Fibroblast of mammary gland (primary cell): ENCODE data around the gene EFHC2.

ENCODE experiments used
- DNase-seq: peaks from one replicate; pipeline ENCODE4 v3.0.0-alpha.2; 2010; ENCODE audit warnings: low read depth
- H3K4me3 ChIP-seq: 2 replicates; pipeline ENCODE4 v1.5.1; 2011; ENCODE audit warnings: low read depth, mild to moderate bottlenecking, low read length, moderate library complexity; ENCODE audit not compliant: control insufficient read depth
- CTCF ChIP-seq: conservative IDR thresholded peaks from 2 replicates; pipeline ENCODE4 v1.5.1; 2011; ENCODE audit warnings: low read depth, low read length, inconsistent platforms; ENCODE audit not compliant: control insufficient read depth, insufficient read depth

EFHC2 gene

GRCh38 chrX:44314808-44315207, 28.7 kb downstream of the EFHC2 start:
- TF ChIP-seq CTCF = no peak
- no peak overlapping the region for H3K4me3 ChIP-seq
- no peak for DNase-seq

- peak; percentile 44 for DNase-seq
- no peak for TF ChIP-seq CTCF
- no peak overlapping the region for H3K4me3 ChIP-seq
Measured at GRCh38 chrX:44314259-44314734, 29.2 kb downstream of the EFHC2 start.

- TF ChIP-seq CTCF = no peak
- no peak for DNase-seq
- H3K4me3 ChIP-seq = no peak overlapping the region
Measured at GRCh38 chrX:44312421-44312820, 31.1 kb downstream of the EFHC2 start.

GRCh38 chrX:44310227-44310626, 33.2 kb downstream of the EFHC2 start:
- H3K4me3 ChIP-seq = no peak overlapping the region
- no peak for DNase-seq
- TF ChIP-seq CTCF = no peak

GRCh38 chrX:44308869-44309268, 34.6 kb downstream of the EFHC2 start:
- no peak for DNase-seq
- no peak for TF ChIP-seq CTCF
- no peak overlapping the region for H3K4me3 ChIP-seq

GRCh38 chrX:44306356-44306755, 37.1 kb downstream of the EFHC2 start:
- TF ChIP-seq CTCF = no peak
- peak; percentile 19 for DNase-seq
- no peak overlapping the region for H3K4me3 ChIP-seq

GRCh38 chrX:44305921-44306320, 37.6 kb downstream of the EFHC2 start:
- TF ChIP-seq CTCF = no peak
- no peak overlapping the region for H3K4me3 ChIP-seq
- no peak for DNase-seq
